Sciatic nerve (tissue), 2 donors: ENCODE data around the gene ZSCAN18. TPM values are rescaled to one million over a fixed set of nuclear protein-coding genes. Genes with fewer than 3 reads are reported as not detected.

Source experiments
- ATAC-seq: fragments of 200-7000 bp; cut with Tn5 transposase; one replicate; pipeline ENCODE4 v1.9.1; 2020; ENCODE audit warnings: mild to moderate bottlenecking, moderate library complexity
- DNase-seq: peaks from one replicate; pipeline ENCODE4 v3.0.0-alpha.2; 2020; ENCODE audit warnings: low spot score
- intact Hi-C: fragments of 100-400 bp; cut with DNase I; formaldehyde crosslinking; loops from one replicate; pipeline ENCODE4 v1.14.2; 2022
- total RNA-seq: library from RNA; stranded (reverse); fragmentation: NEBNext Ultra II Directional; extraction: Animal tissue kit (Norgen Biotek cat#: 25700); gene quantifications from one replicate; pipeline ENCODE4 v1.2.1, GENCODE V29; 2021
- donor health status: DM: no; HTN: no; CAD: no.
- donor health status: DM: no; HTN: no; CAD: no.

ZSCAN18 gene
- total RNA-seq, 1 donor from 2014 or later = 70.1 TPM

DNA sequence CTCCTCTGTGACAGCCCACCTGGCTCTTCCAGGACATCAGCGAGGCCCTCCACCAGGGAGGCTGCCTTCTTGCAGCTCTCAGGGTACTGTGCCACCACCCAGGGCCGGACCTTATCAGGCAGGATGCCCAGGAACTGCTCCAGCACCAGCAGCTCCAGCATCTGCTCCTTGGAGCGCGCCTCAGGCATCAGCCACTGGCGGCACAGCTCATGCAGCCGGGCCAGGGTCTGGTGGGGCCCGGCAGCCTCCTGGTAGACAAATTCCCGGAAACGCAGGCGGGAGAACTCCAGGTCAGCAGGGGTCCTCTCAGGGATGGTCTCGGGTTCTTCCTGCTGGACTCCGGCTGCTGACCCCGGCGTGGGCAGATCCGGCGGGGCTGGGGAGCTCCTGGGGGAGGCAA is 8.2 kb downstream of the ZSCAN18 start:
- DNase-seq (no peak), ATAC-seq (no peak)
- intact Hi-C loops = no loop called here

GRCh38 chr19:58088521-58089052 is 9.4 kb downstream of the ZSCAN18 start:
- DNase-seq = no peak
- no peak for ATAC-seq
- intact Hi-C loops = no loop called here

GRCh38 chr19:58086825-58087710 is 11.0 kb downstream of the ZSCAN18 start:
- DNase-seq (no peak), ATAC-seq (no peak)
- intact Hi-C loops = no loop called here

- ATAC-seq = no peak
- no peak for DNase-seq
- intact Hi-C loops = no loop called here
Observed at GRCh38 chr19:58085348-58085875, 12.6 kb downstream of the ZSCAN18 start.

GRCh38 chr19:58084596-58085347 is 13.3 kb downstream of the ZSCAN18 start:
- no peak for DNase-seq
- no peak for ATAC-seq
- intact Hi-C loops = no loop called here

DNA sequence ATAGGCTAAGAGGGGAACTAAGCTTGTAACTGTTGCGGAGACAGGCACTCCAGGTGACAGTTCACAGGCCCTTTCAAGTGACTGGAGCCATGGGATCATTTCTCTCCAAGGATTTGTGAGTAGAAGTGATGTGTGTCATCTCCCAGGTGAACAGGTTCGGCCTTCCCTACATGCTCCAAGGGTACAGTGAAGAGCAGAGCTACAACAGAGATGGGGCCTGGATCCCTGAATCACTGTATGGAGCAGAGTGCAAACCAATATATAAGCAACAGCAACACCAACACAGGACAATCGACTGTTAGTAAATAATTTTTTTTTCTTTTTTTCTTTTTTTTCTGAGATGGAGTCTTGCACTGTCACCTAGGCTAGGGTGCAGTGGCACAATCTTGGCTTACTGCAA is 15.0 kb downstream of the ZSCAN18 start:
- intact Hi-C loops = no loop called here
- DNase-seq = no peak
- no peak for ATAC-seq

DNA sequence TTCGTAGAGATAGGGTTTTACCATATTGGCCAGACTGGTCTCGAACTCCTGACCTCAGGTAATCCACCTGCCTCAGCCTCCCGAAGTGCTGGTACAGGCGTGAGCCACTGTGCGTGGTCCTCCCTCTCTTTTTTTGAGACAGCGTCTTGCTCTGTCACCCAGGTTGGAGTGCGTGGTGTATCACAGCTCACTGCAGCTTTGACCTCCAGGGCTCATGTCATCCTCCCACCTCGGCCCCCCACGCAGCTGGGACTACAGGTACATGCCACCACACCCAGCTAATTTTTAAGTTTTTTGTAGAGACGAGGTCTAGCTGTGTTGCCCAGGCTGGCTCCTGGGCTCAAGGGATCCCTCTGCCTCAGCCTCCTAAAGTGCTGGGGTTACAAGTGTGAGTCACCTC is 18.2 kb downstream of the ZSCAN18 start:
- intact Hi-C loops = no loop called here
- DNase-seq = no peak
- no peak for ATAC-seq

DNA sequence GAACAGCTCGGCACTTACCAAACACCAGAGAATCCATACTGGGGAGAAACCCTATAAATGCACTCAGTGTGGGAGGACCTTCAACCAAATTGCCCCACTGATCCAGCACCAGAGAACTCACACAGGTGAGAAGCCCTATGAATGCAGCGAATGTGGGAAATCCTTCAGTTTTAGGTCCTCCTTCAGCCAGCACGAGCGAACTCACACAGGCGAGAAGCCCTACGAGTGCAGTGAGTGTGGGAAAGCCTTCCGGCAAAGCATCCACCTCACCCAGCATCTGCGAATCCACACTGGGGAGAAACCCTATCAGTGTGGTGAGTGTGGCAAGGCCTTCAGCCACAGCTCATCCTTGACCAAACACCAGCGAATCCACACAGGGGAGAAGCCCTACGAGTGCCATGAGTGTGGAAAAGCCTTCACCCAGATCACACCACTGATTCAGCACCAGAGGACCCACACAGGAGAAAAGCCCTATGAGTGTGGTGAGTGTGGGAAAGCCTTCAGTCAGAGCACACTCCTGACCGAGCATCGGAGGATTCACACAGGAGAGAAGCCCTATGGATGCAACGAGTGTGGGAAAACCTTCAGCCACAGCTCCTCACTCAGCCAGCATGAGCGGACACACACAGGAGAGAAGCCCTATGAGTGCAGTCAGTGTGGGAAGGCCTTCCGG is 30.7 kb downstream of the ZSCAN18 start:
- ATAC-seq (no peak), DNase-seq (no peak)
- intact Hi-C loops = no loop called here

DNA sequence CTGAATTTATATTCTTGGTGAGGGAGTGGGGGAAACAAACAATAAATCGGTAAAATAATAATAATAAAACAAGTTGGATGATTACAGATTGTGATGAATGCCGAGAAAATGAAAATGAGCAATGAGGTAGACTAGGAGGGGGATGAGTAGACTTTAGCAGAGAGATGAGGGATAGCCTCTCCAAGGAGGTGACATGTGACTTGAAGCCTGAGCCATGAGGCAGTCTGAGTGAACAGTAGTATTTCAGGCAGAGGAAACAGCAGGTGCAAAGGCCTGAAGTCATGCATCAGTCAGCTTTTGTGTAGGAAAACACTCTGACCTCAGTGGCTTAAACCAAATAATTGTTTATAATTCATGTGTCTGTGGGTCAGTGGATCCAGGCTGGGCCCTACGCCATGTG is 34.3 kb downstream of the ZSCAN18 start:
- intact Hi-C loops = no loop called here
- DNase-seq (no peak), ATAC-seq (no peak)

DNA sequence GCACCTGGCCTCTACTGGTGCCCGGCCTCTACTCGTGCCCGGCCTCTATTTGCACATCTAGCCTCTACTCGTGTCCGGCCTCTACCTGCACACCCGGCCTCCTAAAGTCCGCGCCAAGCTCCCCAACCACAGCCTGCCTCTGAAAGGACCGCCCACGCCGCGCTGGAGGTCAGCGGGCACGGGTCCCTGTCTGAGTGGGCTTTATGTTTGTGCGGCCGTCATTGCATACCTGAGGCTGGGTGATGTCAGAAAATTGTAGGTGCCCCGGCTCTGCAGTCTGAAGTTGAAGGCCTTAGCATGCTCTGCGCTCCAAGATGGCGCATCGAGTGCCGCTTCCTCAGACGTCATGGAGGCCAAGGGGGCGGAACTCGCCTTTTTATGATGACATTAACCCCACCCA is 37.8 kb downstream of the ZSCAN18 start:
- DNase-seq (no peak), ATAC-seq (no peak)
- intact Hi-C loops = no loop called here

DNA sequence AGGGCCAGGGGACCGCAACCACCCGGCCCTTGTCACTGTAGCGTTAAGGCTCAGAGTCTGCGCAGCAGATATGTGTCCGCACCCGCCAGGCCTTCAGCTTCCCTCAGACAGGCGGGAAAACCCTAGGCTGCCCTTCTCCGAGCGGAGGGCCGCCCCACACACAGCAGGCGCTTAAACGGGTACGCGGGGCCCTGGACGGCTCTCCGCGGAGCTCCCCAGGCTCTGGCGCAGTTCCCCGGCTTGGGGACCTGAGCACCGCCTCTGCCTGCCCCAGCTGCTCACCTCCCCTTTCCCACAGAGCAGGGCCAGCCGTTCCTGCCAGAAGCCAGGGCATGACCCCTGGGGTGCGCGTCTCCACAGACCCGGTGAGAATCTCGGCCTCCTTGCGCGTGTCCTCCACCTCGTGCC is 38.4 kb downstream of the ZSCAN18 start:
- ATAC-seq (peak; percentile 25), DNase-seq (no peak)
- intact Hi-C loops = no loop called here

DNA sequence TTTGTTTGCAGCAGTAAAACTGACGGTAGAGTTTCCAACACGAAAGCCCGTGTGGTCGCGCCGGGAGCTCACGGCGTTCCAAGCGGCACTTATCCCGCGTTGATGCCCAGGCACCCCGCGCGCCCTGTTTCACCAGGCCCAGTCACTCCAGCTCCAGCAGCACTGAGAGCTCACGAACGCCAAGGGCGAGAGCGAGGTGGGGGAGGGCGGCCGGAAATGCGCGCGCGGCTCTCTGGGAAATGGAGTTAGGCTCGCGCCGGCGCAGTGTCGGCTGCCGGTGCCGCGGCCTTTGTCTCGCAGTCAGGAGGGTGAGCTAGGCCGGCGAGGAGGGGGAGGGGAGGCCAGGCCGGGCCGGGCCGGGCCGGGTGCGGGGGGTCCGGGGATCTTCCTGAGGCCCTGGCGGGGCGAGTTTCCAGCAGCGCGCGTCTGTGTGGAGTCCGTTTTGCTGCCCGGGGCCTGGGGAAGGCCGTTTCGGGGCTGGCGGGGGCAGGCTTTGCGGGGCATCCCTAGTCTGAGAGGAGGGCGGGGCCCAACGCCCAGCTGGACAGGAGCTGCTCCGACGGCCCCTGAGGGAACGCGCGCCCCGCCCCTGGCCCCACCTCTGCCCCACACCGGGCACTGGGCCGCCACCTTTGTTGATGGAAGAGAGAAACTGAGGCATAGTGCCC is 38.9 kb downstream of the ZSCAN18 start, which contains the start of gene ZNF135:
Gene ZNF135, plus strand, starts transcription at position 280 of the 668 bp plus-strand sequence. CDS start 721 bp downstream, outside the sequence.
- intact Hi-C loops = no loop called here
- peak; percentile 93 for DNase-seq
- peak; percentile 99 for ATAC-seq

DNA sequence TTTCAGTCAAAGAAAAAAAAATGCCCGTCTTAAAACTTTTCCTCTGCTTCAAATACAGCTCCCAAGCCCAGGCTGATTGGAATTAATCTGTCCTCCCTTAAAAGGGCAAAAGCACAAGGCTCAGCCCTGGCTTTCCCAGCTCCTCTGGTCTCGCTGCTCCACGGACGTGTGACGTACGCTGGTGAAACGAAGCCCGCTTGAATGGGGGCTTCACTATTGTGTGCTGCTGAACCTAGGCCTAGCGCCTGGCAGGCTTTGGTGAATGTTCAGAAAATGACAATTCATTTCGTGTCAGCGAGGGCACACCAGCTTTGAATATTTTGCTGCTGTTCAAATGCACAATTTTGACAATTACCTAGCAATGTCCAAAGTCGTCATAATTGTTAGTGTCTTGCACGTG is 39.6 kb downstream of the ZSCAN18 start:
- intact Hi-C loops = no loop called here
- ATAC-seq (no peak), DNase-seq (no peak)

DNA sequence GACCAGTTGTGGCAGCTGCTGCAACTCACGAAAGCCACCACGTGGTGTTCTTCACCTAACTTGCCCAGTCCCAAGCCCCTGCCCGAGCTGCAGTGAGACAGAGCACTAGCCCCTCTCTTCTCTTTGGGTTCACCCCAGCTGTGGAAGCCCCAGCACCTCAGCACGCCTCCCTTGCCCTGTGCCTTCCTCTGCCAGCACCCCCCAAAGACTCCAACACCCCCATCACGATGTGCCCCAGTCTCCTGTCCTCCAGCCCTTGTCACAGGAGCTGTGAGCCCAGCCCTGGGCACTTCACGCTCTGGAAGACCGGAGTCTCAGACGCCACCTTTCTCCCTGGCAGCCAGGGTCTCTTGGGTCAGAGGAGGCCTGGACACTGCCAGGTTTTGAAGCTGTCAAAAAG is 41.2 kb downstream of the ZSCAN18 start:
- no peak for ATAC-seq
- intact Hi-C loops = no loop called here
- no peak for DNase-seq

DNA sequence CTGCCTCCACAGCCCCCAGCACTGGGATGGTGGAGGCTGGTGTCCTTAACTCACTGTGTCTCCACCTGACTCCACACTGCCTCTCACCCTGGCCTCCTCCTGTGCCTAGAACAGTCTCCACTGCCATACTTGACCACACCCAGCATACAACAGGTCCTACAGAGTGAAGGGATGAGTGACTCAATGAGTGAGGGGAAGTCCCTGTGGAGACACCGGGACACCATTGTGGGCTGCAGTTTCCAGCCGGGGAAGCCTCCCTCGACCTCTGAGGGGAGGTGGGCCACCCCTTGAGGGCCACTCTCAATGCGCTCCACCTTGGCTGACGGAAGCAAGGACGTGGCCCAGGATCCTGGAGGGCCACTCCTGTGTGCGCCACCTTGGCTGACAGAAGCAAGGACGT is 41.8 kb downstream of the ZSCAN18 start:
- ATAC-seq (no peak), DNase-seq (no peak)
- intact Hi-C loops = no loop called here

GRCh38 chr19:58054901-58055874 is 42.8 kb downstream of the ZSCAN18 start:
- intact Hi-C loops = no loop called here
- ATAC-seq = no peak
- peak; percentile 71 for DNase-seq

DNA sequence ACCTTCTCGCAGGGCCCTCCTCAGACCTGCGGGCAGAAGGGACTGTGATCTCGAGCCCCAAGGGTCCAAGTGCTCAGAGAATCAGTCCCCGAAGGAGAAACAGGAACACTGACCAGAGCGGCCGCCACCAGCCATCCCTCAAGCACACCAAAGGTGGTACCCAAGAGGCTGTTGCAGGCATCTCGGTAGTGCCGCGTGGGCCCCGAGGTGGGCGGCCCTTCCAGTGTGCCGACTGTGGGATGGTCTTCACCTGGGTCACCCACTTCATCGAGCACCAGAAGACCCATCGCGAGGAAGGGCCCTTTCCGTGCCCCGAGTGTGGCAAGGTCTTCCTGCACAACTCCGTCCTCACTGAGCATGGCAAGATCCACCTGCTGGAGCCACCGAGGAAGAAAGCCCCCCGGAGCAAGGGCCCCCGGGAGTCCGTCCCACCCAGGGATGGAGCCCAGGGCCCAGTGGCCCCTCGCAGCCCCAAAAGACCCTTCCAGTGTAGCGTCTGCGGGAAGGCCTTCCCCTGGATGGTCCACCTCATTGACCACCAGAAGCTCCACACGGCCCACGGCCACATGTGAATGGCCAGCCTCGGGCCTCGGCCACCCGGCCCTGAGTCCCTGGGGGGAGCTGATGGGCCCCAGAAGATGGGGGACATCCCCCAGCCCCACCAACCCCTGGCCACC is 44.4 kb downstream of the ZSCAN18 start:
- ATAC-seq (no peak), DNase-seq (no peak)
- intact Hi-C loops = no loop called here
